ENCODE data around the gene NPPB. TPM values are rescaled to one million over a fixed set of nuclear protein-coding genes. Genes with fewer than 3 reads are reported as not detected.
"Not testable (repeated sequence)": the region's sequence is repeated elsewhere in the genome, so short reads cannot be mapped to it uniquely, and the experiment has no call there.

NPPB gene
- total and polyA plus RNA-seq, 9 of the 15 experiments (the other 6 are each of a cell fraction or from before 2014, with no cell fraction given) = not detected

GRCh38 chr1:11903210-11903609 is 44.5 kb upstream of the NPPB start:
- Histone ChIP-seq H4K20me1 (replicated peaks; ENCODE audit: control insufficient read depth, insufficient read depth, low read length) (no peaks in the 10 kb centered on the region), H3K9me1 (ENCODE audit: control insufficient read depth, insufficient read depth, low read length) (no peaks in the 10 kb centered on the region), H2AFZ (ENCODE audit: low read depth, low read length) (no peak overlapping the region), H3K36me3 (ENCODE audit: control insufficient read depth, insufficient read depth, low read length) (no peaks in the 10 kb centered on the region), H3K27me3 (ENCODE audit: control insufficient read depth in 2 of 2, insufficient read depth in 2 of 2, low read length in 2 of 2) (peaks cover 10 to 12% of the 10 kb centered on the region in 2 experiments; a peak in 4 of 5 replicates), H3K4me3 (no peak overlapping the region), H3K27ac (ENCODE audit: extremely low read depth, low read depth, low read length) (no peak overlapping the region), H3K9ac (ENCODE audit: insufficient read depth in 1 of 2, low read depth in 2 of 2, low read length in 2 of 2) (no peak overlapping the region), H3K4me1 (replicated peaks in 1 of 2; ENCODE audit: control insufficient read depth in 2 of 2, insufficient read depth in 2 of 2, low read length in 2 of 2) (peaks cover 3 to 17% of the 10 kb centered on the region in 2 experiments; a peak in 4 of 5 replicates), H3K9me3 (replicated peaks; ENCODE audit: control insufficient read depth, insufficient read depth, low read depth, low read length) (no peaks in the 10 kb centered on the region), H3K79me2 (ENCODE audit: control insufficient read depth, insufficient read depth, low read length) (no peaks in the 10 kb centered on the region), H3K4me2 (ENCODE audit: insufficient read depth, low read length) (no peak overlapping the region)
- BruUV-seq (replicated peaks) = no TSS peak
- WGBS (ENCODE audit: insufficient coverage, low coverage, missing lambda C conversion rate) = 57% methylated on average over 1 of the region's 1 CpG
- no peak for ATAC-seq
- FAIRE-seq = no peak
- CTCF ChIA-PET (ENCODE audit: low intra/inter-chr PET ratio) = interaction anchor here (0.8 kb wide), 1 partner anchor 62 kb away, joined by 3 read pairs; no protein-coding TSS in a partner anchor
- TF ChIP-seq SIN3A (IDR thresholded peaks at IDR 0.05; ENCODE audit: borderline replicate concordance in 2 of 2, control insufficient read depth in 1 of 2, low read depth in 2 of 2, low read length in 2 of 2) (no peak), ZNF121 (CRISPR knock-in tag; conservative IDR thresholded peaks at IDR 0.05) (peak; percentile 71)
- intact Hi-C loops (cut with micrococcal nuclease) (no loop called here), in situ Hi-C loops (cut with MboI) (no loop called here)
- no peak for DNase-seq (ENCODE audit: extremely low read depth in 1 of 4, low spot score in 3 of 4)
- POLR2A ChIA-PET = interaction anchor here (0.6 to 1.0 kb wide), 2 partner anchors 33 to 78 kb away, joined by 3 read pairs; no protein-coding TSS in a partner anchor

GRCh38 chr1:11901446-11901845 is 42.7 kb upstream of the NPPB start:
- 14% methylated on average over 9 of the region's 9 CpGs for WGBS (ENCODE audit: insufficient coverage, low coverage, missing lambda C conversion rate)
- intact Hi-C loops (cut with micrococcal nuclease); H3K27ac ChIP-seq (ENCODE audit: extremely low read depth, low read depth, low read length); CTCF ChIA-PET (ENCODE audit: low intra/inter-chr PET ratio); BruUV-seq (replicated peaks); in situ Hi-C loops (cut with MboI); H3K36me3 ChIP-seq (ENCODE audit: control insufficient read depth, insufficient read depth, low read length); H3K9ac ChIP-seq (ENCODE audit: insufficient read depth in 1 of 2, low read depth in 2 of 2, low read length in 2 of 2); H4K20me1 ChIP-seq (replicated peaks; ENCODE audit: control insufficient read depth, insufficient read depth, low read length); H3K9me3 ChIP-seq (replicated peaks; ENCODE audit: control insufficient read depth, insufficient read depth, low read depth, low read length); H3K79me2 ChIP-seq (ENCODE audit: control insufficient read depth, insufficient read depth, low read length); DNase-seq (ENCODE audit: extremely low read depth in 1 of 4, low spot score in 3 of 4); H3K9me1 ChIP-seq (ENCODE audit: control insufficient read depth, insufficient read depth, low read length); H3K4me2 ChIP-seq (ENCODE audit: insufficient read depth, low read length); H2AFZ ChIP-seq (ENCODE audit: low read depth, low read length); FAIRE-seq; H3K4me3 ChIP-seq: not testable (repeated sequence)
- H3K27me3 ChIP-seq (ENCODE audit: control insufficient read depth in 2 of 2, insufficient read depth in 2 of 2, low read length in 2 of 2) = peaks cover 14 to 15% of the 10 kb centered on the region in 2 experiments
- POLR2A ChIA-PET = interaction anchor here (0.6 to 1.0 kb wide), 2 partner anchors 8 to 48 kb away, joined by 3 read pairs; no protein-coding TSS in a partner anchor
- TF ChIP-seq, protein P1, sequence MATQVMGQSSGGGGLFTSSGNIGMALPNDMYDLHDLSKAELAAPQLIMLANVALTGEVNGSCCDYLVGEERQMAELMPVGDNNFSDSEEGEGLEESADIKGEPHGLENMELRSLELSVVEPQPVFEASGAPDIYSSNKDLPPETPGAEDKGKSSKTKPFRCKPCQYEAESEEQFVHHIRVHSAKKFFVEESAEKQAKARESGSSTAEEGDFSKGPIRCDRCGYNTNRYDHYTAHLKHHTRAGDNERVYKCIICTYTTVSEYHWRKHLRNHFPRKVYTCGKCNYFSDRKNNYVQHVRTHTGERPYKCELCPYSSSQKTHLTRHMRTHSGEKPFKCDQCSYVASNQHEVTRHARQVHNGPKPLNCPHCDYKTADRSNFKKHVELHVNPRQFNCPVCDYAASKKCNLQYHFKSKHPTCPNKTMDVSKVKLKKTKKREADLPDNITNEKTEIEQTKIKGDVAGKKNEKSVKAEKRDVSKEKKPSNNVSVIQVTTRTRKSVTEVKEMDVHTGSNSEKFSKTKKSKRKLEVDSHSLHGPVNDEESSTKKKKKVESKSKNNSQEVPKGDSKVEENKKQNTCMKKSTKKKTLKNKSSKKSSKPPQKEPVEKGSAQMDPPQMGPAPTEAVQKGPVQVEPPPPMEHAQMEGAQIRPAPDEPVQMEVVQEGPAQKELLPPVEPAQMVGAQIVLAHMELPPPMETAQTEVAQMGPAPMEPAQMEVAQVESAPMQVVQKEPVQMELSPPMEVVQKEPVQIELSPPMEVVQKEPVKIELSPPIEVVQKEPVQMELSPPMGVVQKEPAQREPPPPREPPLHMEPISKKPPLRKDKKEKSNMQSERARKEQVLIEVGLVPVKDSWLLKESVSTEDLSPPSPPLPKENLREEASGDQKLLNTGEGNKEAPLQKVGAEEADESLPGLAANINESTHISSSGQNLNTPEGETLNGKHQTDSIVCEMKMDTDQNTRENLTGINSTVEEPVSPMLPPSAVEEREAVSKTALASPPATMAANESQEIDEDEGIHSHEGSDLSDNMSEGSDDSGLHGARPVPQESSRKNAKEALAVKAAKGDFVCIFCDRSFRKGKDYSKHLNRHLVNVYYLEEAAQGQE (IDR thresholded peaks at IDR 0.05; ENCODE audit: borderline replicate concordance) = 0 out of 2 replicates have a peak, but pooled peaks have one; percentile 16
- TF ChIP-seq, protein P1 (CRISPR knock-in tag; IDR thresholded peaks at IDR 0.05; ENCODE audit: low read depth) = not testable (repeated sequence)
- TF ChIP-seq ZNF384 (IDR thresholded peaks at IDR 0.05; ENCODE audit: low read depth, low read length) = peak; percentile 76
- 0 out of 2 replicates have a peak, but pooled peaks have one; percentile 45 for TF ChIP-seq ZEB2 (IDR thresholded peaks at IDR 0.05)
- TF ChIP-seq EHMT2 (IDR thresholded peaks at IDR 0.05) = 0 out of 2 replicates have a peak, but pooled peaks have one; percentile 23
- ATAC-seq = peak; percentile 50; the same call in 1 of the 3 replicates
- peaks cover 0 to 13% of the 10 kb centered on the region in 2 experiments; a peak in 2 of 5 replicates for H3K4me1 ChIP-seq (replicated peaks in 1 of 2; ENCODE audit: control insufficient read depth in 2 of 2, insufficient read depth in 2 of 2, low read length in 2 of 2)

All from K562 (cell line).